Measurements from ENCODE around the gene TBC1D20. TPM values are rescaled to one million over a fixed set of nuclear protein-coding genes. Genes with fewer than 3 reads are reported as not detected.

TBC1D20 gene
- total and polyA plus RNA-seq, 9 donors, result 19.1 to 40.1 (median 34.8) TPM

DNA sequence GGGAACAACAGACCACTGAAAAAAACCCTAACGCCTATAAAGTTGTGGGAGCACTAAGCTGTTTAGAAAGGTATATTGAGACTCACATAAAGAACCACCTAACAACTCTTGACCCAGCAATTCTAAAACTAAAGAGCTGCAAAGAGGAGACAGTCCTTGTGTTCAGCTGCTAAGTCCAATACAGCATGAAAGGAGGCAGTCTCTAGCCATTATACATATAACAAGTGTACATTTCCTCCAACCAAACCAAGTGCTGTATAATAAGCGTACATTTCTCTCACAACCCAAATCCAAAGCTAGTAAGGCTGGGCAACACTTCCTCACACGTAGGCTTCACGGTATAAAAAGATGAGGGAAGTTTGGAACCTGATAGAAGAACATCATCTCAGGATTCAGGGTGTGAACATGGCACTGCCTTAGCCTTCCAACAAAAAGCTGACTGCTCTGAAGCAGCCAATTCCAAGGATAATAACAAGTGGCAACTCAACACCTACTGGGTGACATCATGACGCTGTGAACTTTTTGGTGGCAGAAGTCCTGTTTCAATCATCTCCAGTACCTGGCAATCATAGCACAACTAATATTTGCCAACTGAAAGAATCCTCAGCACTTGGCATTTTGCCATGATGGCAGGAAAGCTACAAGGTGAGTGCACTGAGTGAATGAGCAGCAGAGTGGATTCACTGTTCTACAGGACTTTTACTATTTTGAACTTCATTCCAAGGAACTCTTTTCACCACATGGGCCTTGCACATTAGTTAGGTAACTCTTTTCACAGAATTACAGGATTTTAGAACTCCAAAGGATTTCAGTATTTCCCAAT is 16.6 kb downstream of the TBC1D20 start:
- Histone ChIP-seq H3K9me3 (no peaks in the 10 kb centered on the region), H3K27me3 (no peaks in the 10 kb centered on the region), H3K4me3 (no peak overlapping the region), H3K4me1 (ENCODE audit: insufficient read depth) (peaks cover 4% of the 10 kb centered on the region), H3K36me3 (no peaks in the 10 kb centered on the region), H3K27ac (no peak overlapping the region)
- intact Hi-C loops (cut with DNase I), result no loop called here
- 90 to 94% (median 94%) methylated on average over 5 of the region's 5 CpGs for WGBS, 3 donors
- DNase-seq, result no peak
- TF ChIP-seq EP300 (IDR thresholded peaks at IDR 0.05) (no peak), POLR2A (IDR thresholded peaks at IDR 0.05) (no peak)
- TF ChIP-seq, protein P1, sequence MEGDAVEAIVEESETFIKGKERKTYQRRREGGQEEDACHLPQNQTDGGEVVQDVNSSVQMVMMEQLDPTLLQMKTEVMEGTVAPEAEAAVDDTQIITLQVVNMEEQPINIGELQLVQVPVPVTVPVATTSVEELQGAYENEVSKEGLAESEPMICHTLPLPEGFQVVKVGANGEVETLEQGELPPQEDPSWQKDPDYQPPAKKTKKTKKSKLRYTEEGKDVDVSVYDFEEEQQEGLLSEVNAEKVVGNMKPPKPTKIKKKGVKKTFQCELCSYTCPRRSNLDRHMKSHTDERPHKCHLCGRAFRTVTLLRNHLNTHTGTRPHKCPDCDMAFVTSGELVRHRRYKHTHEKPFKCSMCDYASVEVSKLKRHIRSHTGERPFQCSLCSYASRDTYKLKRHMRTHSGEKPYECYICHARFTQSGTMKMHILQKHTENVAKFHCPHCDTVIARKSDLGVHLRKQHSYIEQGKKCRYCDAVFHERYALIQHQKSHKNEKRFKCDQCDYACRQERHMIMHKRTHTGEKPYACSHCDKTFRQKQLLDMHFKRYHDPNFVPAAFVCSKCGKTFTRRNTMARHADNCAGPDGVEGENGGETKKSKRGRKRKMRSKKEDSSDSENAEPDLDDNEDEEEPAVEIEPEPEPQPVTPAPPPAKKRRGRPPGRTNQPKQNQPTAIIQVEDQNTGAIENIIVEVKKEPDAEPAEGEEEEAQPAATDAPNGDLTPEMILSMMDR (IDR thresholded peaks at IDR 0.05), result no peak

DNA sequence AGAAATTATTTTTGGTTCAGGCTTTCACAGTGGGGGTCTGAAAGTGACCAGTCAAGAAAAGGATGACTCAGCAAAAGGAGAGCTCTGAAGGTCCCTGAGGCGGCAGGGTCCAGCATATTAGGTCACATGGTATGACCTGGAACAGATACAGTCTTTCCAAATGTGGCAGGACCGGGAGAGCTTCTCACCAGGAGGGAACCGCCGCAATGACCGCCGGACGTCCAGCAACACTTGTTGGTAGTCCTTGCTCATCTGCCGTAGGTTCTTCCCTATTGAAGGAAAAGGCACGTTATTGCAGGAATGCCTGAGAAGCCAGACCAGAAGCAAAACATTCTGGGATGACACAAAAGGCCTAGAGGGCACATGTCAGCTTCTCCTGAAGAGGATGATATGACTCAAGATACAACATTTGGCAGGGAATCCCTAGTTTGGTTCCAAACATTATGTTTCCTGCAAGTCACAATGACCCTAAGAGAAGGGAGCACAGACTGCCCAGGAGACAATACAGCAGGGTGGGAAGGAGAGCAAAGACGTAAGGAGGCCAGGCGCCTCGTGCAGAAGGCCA is 17.4 kb downstream of the TBC1D20 start:
- peaks cover 4% of the 10 kb centered on the region for H3K4me1 ChIP-seq (ENCODE audit: insufficient read depth)
- no peaks in the 10 kb centered on the region for H3K9me3 ChIP-seq
- no peak for DNase-seq
- TF ChIP-seq, protein P1 (IDR thresholded peaks at IDR 0.05), result no peak
- TF ChIP-seq EP300 (IDR thresholded peaks at IDR 0.05) (no peak), POLR2A (IDR thresholded peaks at IDR 0.05) (no peak)
- H3K27me3 ChIP-seq, result no peaks in the 10 kb centered on the region
- no peak overlapping the region for H3K4me3 ChIP-seq
- intact Hi-C loops (cut with DNase I), result no loop called here
- H3K27ac ChIP-seq, result no peak overlapping the region
- no peaks in the 10 kb centered on the region for H3K36me3 ChIP-seq
- 53 to 58% (median 53%) methylated on average over 12 of the region's 12 CpGs for WGBS, 3 donors

DNA sequence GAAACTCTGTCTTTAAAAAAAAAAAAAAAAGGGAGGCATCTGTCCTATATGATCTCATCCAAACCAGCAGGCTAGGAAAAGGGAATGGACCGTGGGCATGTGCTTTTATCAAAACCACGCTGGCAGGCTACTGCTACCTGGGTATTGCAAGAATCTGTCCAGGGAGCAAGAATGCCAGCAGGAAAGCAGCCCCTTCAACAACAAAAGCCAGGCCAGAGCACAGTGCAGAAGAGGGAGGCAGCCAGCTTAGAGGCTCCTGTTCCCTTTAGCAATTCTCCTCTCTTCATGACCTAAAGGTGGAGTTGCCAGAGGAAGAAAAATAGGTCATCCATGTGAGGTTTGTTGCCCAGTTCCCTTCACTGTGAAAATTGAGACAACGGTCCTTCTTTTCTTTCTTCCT is 18.2 kb downstream of the TBC1D20 start:
- DNase-seq, result no peak
- H3K27me3 ChIP-seq, result no peaks in the 10 kb centered on the region
- no peaks in the 10 kb centered on the region for H3K36me3 ChIP-seq

DNA sequence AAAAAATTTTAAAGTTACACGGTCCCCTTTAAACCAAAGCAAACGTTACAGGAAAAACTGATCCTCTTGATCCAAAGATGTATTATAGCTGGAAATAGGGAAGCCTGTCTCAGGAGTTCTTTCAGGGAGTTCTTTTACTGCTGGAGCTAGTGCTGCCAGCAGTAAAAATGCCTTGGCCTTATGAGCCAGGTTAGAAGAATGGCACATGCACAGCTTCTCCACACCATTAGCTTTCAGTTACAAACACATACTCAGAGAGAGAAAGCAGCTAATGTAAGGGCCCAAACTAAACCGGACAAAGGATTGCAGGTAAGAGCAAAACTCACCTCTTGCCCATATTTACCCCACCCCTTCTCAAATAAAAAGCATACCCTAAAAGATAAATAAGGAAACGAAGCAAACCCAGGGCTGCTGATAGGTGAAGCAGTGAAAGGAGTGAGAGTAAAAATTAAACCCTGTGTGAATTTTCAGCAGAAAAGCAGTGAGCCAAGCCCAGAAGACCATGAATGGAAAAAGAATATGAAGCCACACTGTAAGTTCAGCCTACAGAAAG is 19.0 kb downstream of the TBC1D20 start:
- Histone ChIP-seq H3K4me3 (no peak overlapping the region), H3K27ac (no peak overlapping the region), H3K9me3 (no peaks in the 10 kb centered on the region), H3K36me3 (no peaks in the 10 kb centered on the region), H3K4me1 (ENCODE audit: insufficient read depth) (peaks cover 4% of the 10 kb centered on the region), H3K27me3 (no peaks in the 10 kb centered on the region)
- WGBS, 3 donors, result 59 to 82% (median 80%) methylated on average over 4 of the region's 4 CpGs
- TF ChIP-seq POLR2A (IDR thresholded peaks at IDR 0.05) (no peak), EP300 (IDR thresholded peaks at IDR 0.05) (no peak)
- TF ChIP-seq, protein P1 (IDR thresholded peaks at IDR 0.05), result no peak
- intact Hi-C loops (cut with DNase I), result no loop called here
- DNase-seq, result no peak

More for the DNA sequence above, 18.2 kb downstream of the TBC1D20 start:
- H3K4me1 ChIP-seq (ENCODE audit: insufficient read depth), result peaks cover 4% of the 10 kb centered on the region
- H3K4me3 ChIP-seq, result no peak overlapping the region
- no peak overlapping the region for H3K27ac ChIP-seq
- 69 to 74% (median 70%) methylated on average over 3 of the region's 3 CpGs for WGBS, 3 donors
- no peaks in the 10 kb centered on the region for H3K9me3 ChIP-seq
- TF ChIP-seq EP300 (IDR thresholded peaks at IDR 0.05), result no peak
- TF ChIP-seq, protein P1 (IDR thresholded peaks at IDR 0.05), result no peak
- no peak for TF ChIP-seq POLR2A (IDR thresholded peaks at IDR 0.05)
- intact Hi-C loops (cut with DNase I), result no loop called here
